Stimulated activated CD4-positive, alpha-beta T cell treated with anti-CD3 and anti-CD28 coated beads, TNF-alpha, amount 100 ng/mL, for 48 hours (primary cell): ENCODE results near the gene NKIRAS1.
"Not testable (repeated sequence)": the region's sequence is repeated elsewhere in the genome, so short reads cannot be mapped to it uniquely, and the experiment has no call there.

Experiments used
- DNase-seq, 3 donors: peaks; one replicate each; pipeline ENCODE4 v3.0.0-alpha.2; 2020; ENCODE audit warnings: low read depth in 3 of 3

NKIRAS1 gene

DNA sequence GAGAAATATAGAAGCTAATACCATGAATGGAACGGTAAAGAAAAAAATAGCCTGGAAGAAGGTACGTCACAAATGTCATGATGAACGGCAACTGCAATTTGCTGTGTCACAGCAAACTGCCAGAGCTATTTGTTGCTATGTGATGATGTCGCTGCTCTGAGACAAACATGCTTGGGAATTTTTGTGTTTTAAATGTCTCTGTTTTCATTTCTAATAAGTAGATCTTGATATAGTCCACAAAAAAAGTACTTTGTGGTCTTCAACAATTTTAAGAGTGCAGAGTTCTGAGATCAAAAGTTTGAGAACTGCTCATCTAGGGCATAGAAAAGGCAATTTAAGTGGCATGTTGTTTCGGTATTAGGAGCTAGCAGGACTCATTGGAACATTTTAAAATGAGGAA lies 24.0 kb upstream of the NKIRAS1 start:
- DNase-seq: no peak

GRCh38 chr3:23938688-23939087 lies 21.9 kb upstream of the NKIRAS1 start:
- no peak for DNase-seq

DNA sequence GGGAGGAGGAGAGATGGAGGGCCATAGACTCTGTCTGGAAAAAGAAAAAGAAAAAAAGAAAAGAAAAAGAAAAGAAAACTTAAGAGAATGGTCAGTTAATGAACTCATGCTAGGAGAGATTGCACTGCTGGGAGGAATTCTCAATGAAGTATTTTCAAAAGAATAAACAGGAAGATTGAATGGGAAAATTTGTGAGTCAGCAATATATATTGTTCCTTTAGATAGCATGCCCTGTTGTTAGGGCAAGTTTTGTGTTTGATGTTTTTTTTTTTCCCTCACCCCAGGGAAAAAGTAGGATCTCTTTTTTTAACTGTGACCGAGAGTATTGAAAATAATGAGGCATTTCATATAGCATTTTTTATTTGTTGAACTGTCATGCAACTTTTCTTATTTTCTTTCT lies 20.5 kb upstream of the NKIRAS1 start:
- no peak for DNase-seq

- DNase-seq: no peak
These were observed 17.5 kb upstream of the NKIRAS1 start for GRCh38 chr3:23934253-23934652.

DNA sequence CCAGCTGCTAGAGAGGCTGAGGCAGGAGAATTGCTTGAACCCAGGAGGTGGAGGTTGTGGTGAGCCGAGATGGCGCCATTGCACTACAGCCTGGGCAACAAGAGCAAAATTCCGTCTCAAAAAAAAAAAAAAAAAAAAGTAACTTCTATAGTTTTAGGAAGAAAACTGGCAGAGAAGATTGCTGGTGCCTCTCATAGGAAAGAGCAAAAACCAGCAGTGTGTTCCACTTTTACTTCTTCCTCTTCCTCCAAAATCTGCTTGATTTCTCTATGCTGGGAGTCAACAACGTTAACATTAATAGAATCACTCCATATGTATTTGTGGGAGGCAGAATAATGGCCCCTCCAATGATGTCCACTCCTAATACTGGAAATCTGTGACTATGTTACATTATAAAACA lies 15.8 kb upstream of the NKIRAS1 start:
- no peak for DNase-seq

DNA sequence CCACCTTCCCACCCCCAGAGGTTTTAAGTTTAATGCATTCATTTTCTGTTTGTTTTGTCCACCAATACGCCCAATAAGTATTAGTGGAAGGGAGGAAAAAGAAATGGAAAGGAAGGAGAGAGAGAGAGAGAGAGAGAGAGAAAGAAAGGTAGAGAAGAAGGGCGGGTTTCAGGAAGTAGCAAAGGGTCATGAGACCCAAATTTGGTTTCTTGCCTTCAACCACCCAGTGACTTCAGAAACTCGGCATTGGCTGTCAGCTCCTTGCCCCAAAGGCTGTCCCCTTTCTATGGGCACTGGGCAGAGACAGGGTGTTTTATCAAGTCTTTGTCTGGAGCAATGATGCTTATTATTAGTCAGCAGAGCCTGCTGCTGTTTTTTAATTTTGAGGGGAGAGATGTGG lies 14.8 kb upstream of the NKIRAS1 start:
- no peak for DNase-seq

- no peak for DNase-seq
These were observed 11.7 kb upstream of the NKIRAS1 start for GRCh38 chr3:23928524-23928923.

DNA sequence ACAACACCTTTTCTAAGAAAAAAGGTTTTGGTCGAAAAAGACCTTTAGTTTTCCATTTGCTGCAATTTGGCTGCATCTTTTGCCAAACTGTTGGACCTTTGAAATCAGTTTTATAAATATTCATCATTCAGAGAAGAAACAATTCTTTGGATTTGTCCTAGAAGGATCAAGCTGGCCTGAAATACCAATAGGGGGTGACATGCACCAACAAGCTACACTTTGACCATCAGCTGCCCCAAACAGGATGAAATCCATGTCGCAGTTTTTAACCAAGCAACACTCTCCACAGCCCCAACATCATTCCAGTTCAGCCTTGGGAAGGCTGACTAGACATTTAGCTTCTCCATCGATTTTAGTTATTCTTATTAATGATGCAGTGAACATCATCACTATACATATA lies 9.9 kb upstream of the NKIRAS1 start:
- DNase-seq: no peak

DNA sequence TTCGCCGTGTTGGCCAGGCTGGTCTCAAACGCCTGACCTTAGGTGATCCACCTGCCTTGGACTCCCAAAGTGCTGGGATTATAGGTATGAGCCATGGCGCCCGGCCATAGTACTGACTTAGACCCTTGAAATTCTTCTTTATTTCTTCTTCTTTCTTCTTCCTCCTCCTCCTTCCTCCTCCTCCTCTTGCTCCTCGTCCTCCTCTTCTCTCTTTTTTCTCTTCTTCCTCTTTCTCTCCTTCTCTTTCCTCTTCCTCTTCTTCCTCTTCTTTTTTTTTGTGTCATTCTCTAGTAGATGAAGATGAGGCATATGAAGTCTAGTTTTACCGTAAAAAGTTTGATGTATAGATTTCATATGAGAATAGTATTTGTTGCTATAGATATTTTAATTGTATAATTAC lies 9.5 kb upstream of the NKIRAS1 start:
- no peak for DNase-seq

- no peak for DNase-seq
These were observed 7.0 kb upstream of the NKIRAS1 start for GRCh38 chr3:23923786-23924185.

DNA sequence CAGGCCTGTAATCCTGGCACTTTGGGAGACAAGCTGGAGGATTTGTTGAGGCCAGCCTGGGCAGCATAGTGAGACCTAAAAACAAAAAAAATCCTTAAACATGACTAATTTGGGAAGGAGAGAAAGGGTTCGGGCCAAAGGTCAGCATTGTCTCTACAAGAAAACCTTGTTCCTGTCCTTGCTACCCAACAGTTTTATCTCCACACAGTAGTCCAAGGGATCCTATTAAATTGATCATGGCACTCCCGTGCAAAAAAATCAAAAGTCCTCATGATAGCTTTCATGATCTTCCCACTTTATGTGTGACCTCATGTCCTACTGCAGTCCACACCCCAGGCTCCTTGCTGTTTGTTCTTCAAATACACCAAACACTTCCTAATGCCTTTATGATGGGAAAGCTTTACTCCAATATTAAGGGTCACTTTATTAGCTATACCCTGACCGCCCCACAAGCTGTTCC lies 4.3 kb upstream of the NKIRAS1 start:
- no peak for DNase-seq

- DNase-seq: no peak
These were observed 3.4 kb upstream of the NKIRAS1 start for GRCh38 chr3:23920151-23920655.

GRCh38 chr3:23919628-23920027 lies 2.8 kb upstream of the NKIRAS1 start:
- no peak for DNase-seq

DNA sequence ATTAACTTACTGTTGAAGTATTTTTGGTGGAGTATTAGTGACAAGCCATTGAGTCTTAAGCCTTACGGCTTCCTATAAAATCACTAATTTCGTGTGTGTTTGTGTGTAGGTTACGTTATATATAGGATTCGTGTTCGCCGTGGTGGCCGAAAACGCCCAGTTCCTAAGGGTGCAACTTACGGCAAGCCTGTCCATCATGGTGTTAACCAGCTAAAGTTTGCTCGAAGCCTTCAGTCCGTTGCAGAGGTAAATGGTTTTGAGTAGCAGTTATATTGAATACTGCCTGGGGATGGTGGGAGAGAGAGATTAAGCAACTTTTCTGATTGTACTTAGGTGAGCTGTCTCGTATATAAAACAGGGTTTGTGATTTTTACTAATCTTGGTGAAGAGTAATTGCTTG lies 1.5 kb upstream of the NKIRAS1 start:
- not testable (repeated sequence) for DNase-seq

- DNase-seq: peak in 1 of 3 donors; percentile 67
These were observed 1.0 kb upstream of the NKIRAS1 start for GRCh38 chr3:23917679-23918303.

DNA sequence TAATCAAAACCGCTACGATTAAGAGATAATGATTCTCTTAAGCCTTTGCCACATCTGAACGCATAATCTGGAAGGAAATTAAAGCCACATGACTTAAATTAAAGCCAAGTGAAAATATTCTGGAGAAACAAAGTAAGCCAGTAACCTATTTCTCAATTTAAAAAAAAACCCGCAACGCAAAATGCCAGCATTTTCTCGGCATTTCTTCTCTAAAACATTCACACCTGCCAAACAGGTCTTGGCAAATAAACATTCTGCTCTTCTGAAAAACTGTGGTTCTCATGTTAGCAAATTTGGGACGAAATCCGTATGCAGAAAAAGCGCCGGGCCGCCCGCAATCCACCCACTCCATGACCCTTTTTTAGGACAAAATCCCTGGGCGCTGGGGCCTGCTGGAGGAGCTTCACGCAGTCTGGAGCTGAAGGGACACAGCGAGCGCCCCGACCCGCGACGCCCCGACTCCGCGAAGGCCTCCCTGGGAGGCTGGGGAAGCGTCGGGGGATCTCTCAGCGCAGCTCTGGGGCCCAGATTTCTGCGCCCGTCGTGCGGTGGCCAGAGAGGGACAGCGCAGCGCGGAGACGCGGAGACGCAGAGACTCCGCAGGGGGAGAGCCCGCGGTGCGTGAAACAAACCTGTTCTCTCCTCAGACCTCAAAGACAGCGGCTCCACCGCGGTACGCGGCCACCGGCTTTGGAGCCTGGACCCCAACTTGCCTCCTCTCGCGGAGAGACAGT lies 471 bp downstream of the NKIRAS1 start:
- DNase-seq: no peak

DNA sequence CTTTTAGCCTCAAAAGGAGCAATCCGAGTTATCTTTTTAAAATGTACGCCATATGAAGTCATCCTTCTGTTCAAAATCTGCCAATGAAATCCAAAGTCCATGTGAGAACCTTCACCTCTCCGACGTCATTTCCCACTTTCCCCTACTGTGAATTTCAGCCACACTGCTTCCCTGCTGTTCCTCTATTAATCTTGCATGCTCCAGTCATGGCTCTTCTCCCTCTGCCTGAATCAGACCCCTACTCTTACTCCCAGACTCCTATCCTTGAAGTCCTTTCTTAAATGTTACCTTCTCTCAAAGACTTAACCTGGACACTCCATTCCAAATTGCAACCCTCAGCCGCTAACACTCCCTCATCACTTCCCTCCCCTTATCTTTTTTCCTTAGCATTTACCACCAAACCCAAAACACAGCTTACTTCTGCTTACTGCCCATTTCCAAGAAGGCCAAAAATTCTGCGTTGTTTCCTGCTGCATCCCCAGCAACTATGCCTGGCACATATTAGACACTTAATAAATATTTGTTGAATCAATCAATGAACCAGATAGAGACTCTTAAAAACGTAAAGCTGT lies 1.2 kb downstream of the NKIRAS1 start:
- DNase-seq: no peak

DNA sequence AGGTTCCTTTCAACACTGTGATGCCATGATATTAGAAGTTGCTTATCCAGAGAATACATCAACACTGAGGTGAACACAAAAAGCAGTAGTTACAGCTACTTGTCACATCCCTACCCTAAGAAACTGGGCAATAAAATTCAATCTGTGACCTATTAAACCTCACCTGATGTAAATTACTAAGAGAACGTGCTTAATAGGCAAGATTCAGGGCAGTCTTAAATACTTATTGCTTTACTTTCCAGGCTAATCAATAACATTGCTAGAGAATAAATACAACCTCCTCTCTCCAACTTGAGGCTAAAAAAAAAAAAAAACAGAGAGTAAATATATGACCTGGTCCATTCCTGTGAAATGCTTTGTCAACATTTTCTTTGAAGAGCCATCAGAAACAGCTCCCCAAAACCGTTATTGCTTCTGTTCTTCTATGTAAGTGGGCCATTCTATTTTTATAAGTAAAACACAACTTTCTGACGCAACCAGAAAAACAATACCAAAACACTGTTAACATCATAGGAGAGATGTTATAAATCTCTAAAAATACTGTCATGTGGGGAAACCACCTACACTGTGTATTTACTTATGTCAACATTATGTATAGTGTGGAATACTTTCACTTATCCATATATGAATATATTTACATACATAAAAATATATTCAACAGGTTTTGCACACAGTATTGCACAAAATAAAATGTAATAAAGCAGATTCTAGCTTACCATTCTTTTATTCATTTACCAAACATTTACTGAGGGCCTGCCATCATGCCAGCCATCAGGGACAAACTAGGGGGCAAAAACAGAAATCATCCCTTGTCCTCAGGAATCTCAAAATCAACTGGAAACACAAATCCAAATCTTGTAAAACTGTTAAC lies 2.7 kb downstream of the NKIRAS1 start:
- DNase-seq: no peak

GRCh38 chr3:23913182-23913581 lies 3.6 kb downstream of the NKIRAS1 start:
- no peak for DNase-seq

DNA sequence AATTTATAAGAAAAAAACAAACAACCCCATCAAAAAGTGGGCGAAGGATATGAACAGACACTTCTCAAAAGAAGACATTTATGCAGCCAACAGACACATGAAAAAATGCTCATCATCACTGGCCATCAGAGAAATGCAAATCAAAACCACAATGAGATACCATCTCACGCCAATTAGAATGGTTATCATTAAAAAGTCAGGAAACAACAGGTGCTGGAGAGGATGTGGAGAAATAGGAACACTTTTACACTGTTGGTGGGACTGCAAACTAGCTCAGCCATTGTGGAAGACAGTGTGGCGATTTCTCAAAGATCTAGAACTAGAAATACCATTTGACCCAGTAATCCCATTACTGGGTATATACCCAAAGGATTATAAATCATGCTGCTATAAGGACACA lies 4.5 kb downstream of the NKIRAS1 start:
- DNase-seq: not testable (repeated sequence)

DNA sequence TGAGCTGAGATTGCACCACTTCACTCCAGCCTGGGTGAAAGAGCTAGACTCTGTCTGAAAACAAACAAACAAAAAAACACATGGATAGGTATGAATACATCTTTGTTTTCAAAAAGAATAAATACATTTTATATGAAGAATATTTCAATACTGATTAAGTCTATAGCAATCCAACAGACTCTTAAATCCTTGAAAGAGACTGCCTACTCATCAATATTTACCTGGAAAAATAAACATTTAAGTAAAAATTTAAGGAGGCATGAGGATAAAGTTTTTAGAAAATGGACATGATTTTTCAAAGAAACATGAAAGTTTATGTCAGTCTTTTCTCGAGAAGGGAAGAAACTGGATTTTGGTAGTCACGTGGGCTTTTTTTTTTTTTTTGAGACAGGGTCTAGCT lies 5.4 kb downstream of the NKIRAS1 start:
- no peak for DNase-seq

GRCh38 chr3:23909341-23909740 lies 7.4 kb downstream of the NKIRAS1 start:
- no peak for DNase-seq
